GM12878 (cell line): ENCODE results near the gene DET1. TPM values are rescaled to one million over a fixed set of nuclear protein-coding genes. Genes with fewer than 3 reads are reported as not detected.

ENCODE experiments used
- ATAC-seq: fragments of 200-7000 bp; cut with Tn5 transposase; 3 replicates; pipeline ENCODE4 v1.9.1; 2020; ENCODE audit warnings: mild to moderate bottlenecking, moderate library complexity
- BruUV-seq: library from RNA; stranded (reverse); fragments of 400-500 nt; replicated peaks from 2 replicates; lab custom pipeline; 2021; lab: Mats Ljungman, UMichigan
- CTCF ChIA-PET: fragments of 300-600 bp; sonication (Branson Sonifier 250); formaldehyde crosslinking; extraction: SDS; loops from one replicate; lab custom pipeline; 2021; ENCODE audit warnings: inconsistent platforms; lab: Yijun Ruan, JAX
- POLR2A ChIA-PET: fragments of 350-600 bp; formaldehyde crosslinking; extraction: SDS; loops from one replicate; lab custom pipeline; 2021; ENCODE audit warnings: inconsistent platforms; lab: Charles Lee
- RAD21 ChIA-PET: fragments of 300-600 bp; sonication (Branson Sonifier 250); formaldehyde crosslinking; loops from one replicate; lab custom pipeline; 2023; ENCODE audit warnings: antibody characterized with exemption; ENCODE audit not compliant: unreplicated experiment; lab: Charles Lee
- SMC1A ChIA-PET: fragments of 300-600 bp; sonication (Branson Sonifier 250); formaldehyde crosslinking; loops from one replicate; lab custom pipeline; 2023; ENCODE audit not compliant: unreplicated experiment, uncharacterized antibody; lab: Charles Lee
- DNase-seq: peaks from one replicate; pipeline ENCODE4 v3.0.0-alpha.2; 2011; ENCODE audit warnings: low read depth, low spot score
- FAIRE-seq: peaks from 3 replicates; lab custom pipeline; 2011; peaks lifted over from hg19 to GRCh38; lab: Jason Lieb, UNC
- H2AFZ ChIP-seq: 2 replicates; pipeline ENCODE4 v1.6.0; 2011; ENCODE audit warnings: low read depth, low read length, control low read depth; ENCODE audit not compliant: control insufficient read depth
- H3K27ac ChIP-seq: 2 replicates; pipeline ENCODE4 v1.5.1; 2011; ENCODE audit warnings: control low read depth; ENCODE audit not compliant: control insufficient read depth, insufficient read depth
- H3K27me3 ChIP-seq, 2 experiments: replicated peaks in 1 of 2; 2 replicates each; pipeline versions ENCODE4 v1.6.0 to v1.6.1; 2011; ENCODE audit warnings: low read length in 1 of 2; ENCODE audit not compliant: control insufficient read depth in 2 of 2, insufficient read depth in 2 of 2
- H3K36me3 ChIP-seq, 2 experiments: 2 replicates each; pipeline ENCODE4 v1.5.1; 2011; ENCODE audit warnings: low read length in 1 of 2; ENCODE audit not compliant: control insufficient read depth in 2 of 2, insufficient read depth in 2 of 2
- H3K4me1 ChIP-seq: 2 replicates; pipeline ENCODE4 v1.6.1; 2011; ENCODE audit warnings: mild to moderate bottlenecking, low read length, moderate library complexity, mixed read lengths; ENCODE audit not compliant: control insufficient read depth, insufficient read depth
- H3K4me2 ChIP-seq: 2 replicates; pipeline ENCODE4 v1.6.0; 2011; ENCODE audit warnings: control low read depth; ENCODE audit not compliant: control insufficient read depth, insufficient read depth
- H3K4me3 ChIP-seq: fragments of 200-600 bp; sonication (generic); 2 replicates; pipeline ENCODE4 v1.5.1; 2016
- H3K79me2 ChIP-seq: 2 replicates; pipeline ENCODE4 v1.6.0; 2011; ENCODE audit warnings: low read length; ENCODE audit not compliant: control insufficient read depth, insufficient read depth
- H3K9ac ChIP-seq: 2 replicates; pipeline ENCODE4 v1.8.0; 2011; ENCODE audit warnings: low read length, control low read depth, mixed read lengths; ENCODE audit not compliant: control insufficient read depth, insufficient read depth
- H3K9me3 ChIP-seq: replicated peaks from 3 replicates; pipeline ENCODE4 v1.5.1; 2011; ENCODE audit warnings: mild to moderate bottlenecking, low read length; ENCODE audit not compliant: control insufficient read depth, insufficient read depth
- H4K20me1 ChIP-seq: 2 replicates; pipeline ENCODE4 v1.6.0; 2011; ENCODE audit not compliant: control insufficient read depth, insufficient read depth
- CBFB ChIP-seq: IDR thresholded peaks from 2 replicates; pipeline ENCODE4 v1.6.1; 2016; ENCODE audit warnings: antibody characterized with exemption, low read depth
- CTCF ChIP-seq, 3 experiments: IDR thresholded peaks in 2 of 3; conservative IDR thresholded peaks in 1 of 3; 2 replicates each; pipeline ENCODE4 v1.5.1; 2011; ENCODE audit warnings: low read depth in 3 of 3, low read length in 3 of 3, mild to moderate bottlenecking in 3 of 3, control low read depth in 2 of 3, moderate library complexity in 2 of 3, inconsistent platforms in 1 of 3, mixed read lengths in 1 of 3; ENCODE audit not compliant: control insufficient read depth in 2 of 3, insufficient read depth in 1 of 3; ENCODE audit errors: extremely low read depth in 1 of 3
- ESRRA ChIP-seq: IDR thresholded peaks from 2 replicates; pipeline ENCODE4 v1.6.1; 2012; ENCODE audit warnings: mild to moderate bottlenecking, low read length, improper control_type of control experiment
- GATAD2B ChIP-seq: fragments of 450-650 bp; conservative IDR thresholded peaks from 2 replicates; pipeline ENCODE4 v1.6.1; 2017; ENCODE audit warnings: low read depth, mild to moderate bottlenecking, moderate library complexity
- MYB ChIP-seq: fragments of 150-350 bp; IDR thresholded peaks from 2 replicates; pipeline ENCODE4 v1.6.1; 2014; ENCODE audit warnings: mild to moderate bottlenecking, low read depth, low read length, borderline replicate concordance
- SMARCA5 ChIP-seq: fragments of 450-650 bp; IDR thresholded peaks from 2 replicates; pipeline ENCODE4 v1.6.1; 2017; ENCODE audit warnings: mild to moderate bottlenecking
- TCF12 ChIP-seq: IDR thresholded peaks from 2 replicates; pipeline ENCODE4 v1.6.1; 2011; ENCODE audit warnings: low read depth, mild to moderate bottlenecking, low read length
- YY1 ChIP-seq: IDR thresholded peaks from 2 replicates; pipeline ENCODE4 v1.6.1; 2011; ENCODE audit warnings: low read depth, mild to moderate bottlenecking, low read length
- WGBS: methylation state at CpG from one replicate; pipeline ENCODE4 v1.1.6; 2016; ENCODE audit warnings: low lambda C conversion rate; ENCODE audit not compliant: insufficient replicate concordance, insufficient coverage; ENCODE audit errors: missing lambda C conversion rate; 5-methylcytosine and 5-hydroxymethylcytosine counted together
- in situ Hi-C: fragments of 300-500 bp; cut with MboI; formaldehyde crosslinking; loops from 9 replicates; pipeline ENCODE4 v1.14.3; 2018; ENCODE audit warnings: mixed read lengths
- intact Hi-C: fragments of 100-400 bp; cut with micrococcal nuclease; formaldehyde crosslinking; loops from one replicate; pipeline ENCODE4 v1.14.2; 2022; ENCODE audit not compliant: unreplicated experiment
- polyA plus RNA-seq, 11 experiments: library from polyadenylated mRNA; depleted of rRNA in 4 of 11; unstranded in 6 of 11; stranded (reverse) in 5 of 11; fragments of >200 nt; fragmentation: Nextera tagmentation in 4 of 11; fragmentation: Illumina TruSeq in 1 of 11; extraction: Ambion mirVana in 4 of 11; extraction: Trizol in 1 of 11; gene quantifications; 1 replicate in 1 of 11; 2 replicates in 10 of 11; pipeline versions ENCODE4 v1.2.1 to v1.2.3, GENCODE V29; 2011 to 2016; ENCODE audit warnings: inconsistent platforms in 2 of 11, missing spikeins in 2 of 11, low read depth in 1 of 11
- total RNA-seq, 4 experiments: library from RNA; depleted of rRNA in 3 of 4; stranded (reverse); fragments of >200 nt in 3 of 4; fragmentation: Illumina TruSeq in 1 of 4; extraction: Trizol in 1 of 4; gene quantifications; 2 replicates each; pipeline versions ENCODE4 v1.2.1 to v1.2.3, GENCODE V29; 2013 to 2021
- TF ChIP-seq, protein P1 (sequence below): fragments of 450-650 bp; IDR thresholded peaks from 2 replicates; pipeline ENCODE4 v1.6.1; 2017; ENCODE audit warnings: mild to moderate bottlenecking
- TF ChIP-seq, protein P2 (sequence below): fragments of 450-650 bp; conservative IDR thresholded peaks from 2 replicates; pipeline ENCODE4 v1.6.1; 2017; ENCODE audit warnings: mild to moderate bottlenecking, moderate library complexity

Gene DET1
- total and polyA plus RNA-seq, 10 of the 15 experiments (the other 5 are each of a cell fraction or from before 2014, with no cell fraction given): 0.16 to 2.7 (median 1.4) TPM

GRCh38 chr15:88467935-88468528 lies 78.4 kb downstream of the DET1 start:
- no peaks in the 10 kb centered on the region for H3K27me3 ChIP-seq
- no peaks in the 10 kb centered on the region for H4K20me1 ChIP-seq
- TSS peak; percentile 57 for BruUV-seq
- TF ChIP-seq SMARCA5: peak; percentile 57; the same call in 1 of the 2 replicates
- 0 out of 2 replicates have a peak, but pooled peaks have one; percentile 7 for TF ChIP-seq CBFB
- TF ChIP-seq MYB: no peak
- TF ChIP-seq CTCF (IDR thresholded peaks at IDR 0.05 in 2 of 3, conservative IDR thresholded peaks at IDR 0.05 in 1 of 3; ENCODE audit: control insufficient read depth in 2 of 3, extremely low read depth in 1 of 3, insufficient read depth in 1 of 3, low read depth in 3 of 3, low read length in 3 of 3): peak; percentile 35 to 40 (median 35); a peak in 4 of 6 replicates
- 0 out of 2 replicates have a peak, but pooled peaks have one; percentile 33 for TF ChIP-seq YY1
- TF ChIP-seq, protein P1, sequence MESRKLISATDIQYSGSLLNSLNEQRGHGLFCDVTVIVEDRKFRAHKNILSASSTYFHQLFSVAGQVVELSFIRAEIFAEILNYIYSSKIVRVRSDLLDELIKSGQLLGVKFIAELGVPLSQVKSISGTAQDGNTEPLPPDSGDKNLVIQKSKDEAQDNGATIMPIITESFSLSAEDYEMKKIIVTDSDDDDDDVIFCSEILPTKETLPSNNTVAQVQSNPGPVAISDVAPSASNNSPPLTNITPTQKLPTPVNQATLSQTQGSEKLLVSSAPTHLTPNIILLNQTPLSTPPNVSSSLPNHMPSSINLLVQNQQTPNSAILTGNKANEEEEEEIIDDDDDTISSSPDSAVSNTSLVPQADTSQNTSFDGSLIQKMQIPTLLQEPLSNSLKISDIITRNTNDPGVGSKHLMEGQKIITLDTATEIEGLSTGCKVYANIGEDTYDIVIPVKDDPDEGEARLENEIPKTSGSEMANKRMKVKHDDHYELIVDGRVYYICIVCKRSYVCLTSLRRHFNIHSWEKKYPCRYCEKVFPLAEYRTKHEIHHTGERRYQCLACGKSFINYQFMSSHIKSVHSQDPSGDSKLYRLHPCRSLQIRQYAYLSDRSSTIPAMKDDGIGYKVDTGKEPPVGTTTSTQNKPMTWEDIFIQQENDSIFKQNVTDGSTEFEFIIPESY: no peak
- no peak for TF ChIP-seq ESRRA
- no peak for TF ChIP-seq GATAD2B
- TF ChIP-seq, protein P2, sequence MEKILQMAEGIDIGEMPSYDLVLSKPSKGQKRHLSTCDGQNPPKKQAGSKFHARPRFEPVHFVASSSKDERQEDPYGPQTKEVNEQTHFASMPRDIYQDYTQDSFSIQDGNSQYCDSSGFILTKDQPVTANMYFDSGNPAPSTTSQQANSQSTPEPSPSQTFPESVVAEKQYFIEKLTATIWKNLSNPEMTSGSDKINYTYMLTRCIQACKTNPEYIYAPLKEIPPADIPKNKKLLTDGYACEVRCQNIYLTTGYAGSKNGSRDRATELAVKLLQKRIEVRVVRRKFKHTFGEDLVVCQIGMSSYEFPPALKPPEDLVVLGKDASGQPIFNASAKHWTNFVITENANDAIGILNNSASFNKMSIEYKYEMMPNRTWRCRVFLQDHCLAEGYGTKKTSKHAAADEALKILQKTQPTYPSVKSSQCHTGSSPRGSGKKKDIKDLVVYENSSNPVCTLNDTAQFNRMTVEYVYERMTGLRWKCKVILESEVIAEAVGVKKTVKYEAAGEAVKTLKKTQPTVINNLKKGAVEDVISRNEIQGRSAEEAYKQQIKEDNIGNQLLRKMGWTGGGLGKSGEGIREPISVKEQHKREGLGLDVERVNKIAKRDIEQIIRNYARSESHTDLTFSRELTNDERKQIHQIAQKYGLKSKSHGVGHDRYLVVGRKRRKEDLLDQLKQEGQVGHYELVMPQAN: no peak
- no peak for TF ChIP-seq TCF12
- TF ChIP-seq, all 136 proteins: peak for 4
- Histone ChIP-seq H3K9me3 (no peaks in the 10 kb centered on the region), H3K36me3 (peaks cover under 1 to 4% of the 10 kb centered on the region in 2 experiments; a peak in 3 of 4 replicates), H3K4me2 (peak overlapping the region; percentile 60), H3K9ac (peak overlapping the region; percentile 85), H3K79me2 (peaks cover 36% of the 10 kb centered on the region), H3K4me1 (peaks cover 10% of the 10 kb centered on the region), H2AFZ (peak overlapping the region; percentile 99), H3K27ac (peak overlapping the region; percentile 97), H3K4me3 (peak overlapping the region; percentile 95)
- CTCF ChIA-PET: interaction anchor here (0.7 to 4.1 kb wide), 7 partner anchors 12 to 776 kb away, joined by 3 to 24 read pairs (median 4); partner anchors contain the start of genes AEN, FANCI and ISG20
- no peak for DNase-seq
- RAD21 ChIA-PET: interaction anchor here (1.0 to 1.2 kb wide), 2 partner anchors 147 to 157 kb away, joined by 3 to 5 read pairs; no protein-coding TSS in a partner anchor
- SMC1A ChIA-PET: interaction anchor here (0.8 to 1.3 kb wide), 3 partner anchors 12 to 50 kb away, joined by 3 to 4 read pairs (median 3); no protein-coding TSS in a partner anchor
- FAIRE-seq: no peak
- 2% methylated on average over 17 of the region's 17 CpGs for WGBS
- peak; percentile 8 for ATAC-seq
- in situ Hi-C loops: no loop called here
- intact Hi-C loops: loop anchor here (1.0 kb wide), 1 partner anchor 78 kb away; the partner anchor contains the start of gene DET1
- POLR2A ChIA-PET: interaction anchor here (1.0 to 1.4 kb wide), 4 partner anchors 12 to 170 kb away, joined by 3 to 5 read pairs (median 4); partner anchors contain the start of gene AEN
